ENCODE results near the gene HPS4. TPM values are rescaled to one million over a fixed set of nuclear protein-coding genes. Genes with fewer than 3 reads are reported as not detected.

The HPS4 gene
- total RNA-seq, 1 donor from 2014 or later = 28.1 TPM

- DNase-seq (ENCODE audit: low spot score in 2 of 2) (no peak), FAIRE-seq (no peak)
These were observed 18.4 kb upstream of the HPS4 start for GRCh38 chr22:26501996-26502395.

DNA sequence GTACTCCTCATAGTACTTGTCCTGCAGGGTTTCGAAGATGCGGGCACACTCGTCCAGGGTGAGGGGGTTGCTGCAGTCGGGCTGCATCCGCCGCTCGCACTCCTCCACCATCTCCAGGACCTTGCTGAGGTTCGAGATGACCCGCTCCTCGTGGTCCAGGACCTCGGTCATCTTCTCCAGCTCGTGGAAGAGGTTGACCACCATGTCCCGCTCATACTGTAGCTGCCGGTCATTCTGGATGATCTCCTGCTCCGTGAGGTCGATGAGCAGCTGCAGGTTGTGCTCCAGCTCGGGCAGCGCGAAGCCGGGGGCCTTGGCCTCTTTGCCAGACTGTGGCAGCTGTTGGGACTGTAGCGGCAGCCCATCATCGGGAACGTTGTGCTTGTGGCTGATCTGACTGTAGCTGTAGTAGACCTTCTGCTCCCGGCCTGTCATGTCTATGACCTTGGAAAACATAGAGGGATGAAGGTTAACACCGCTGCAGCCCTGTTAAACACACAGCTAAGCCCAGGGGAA is 15.7 kb upstream of the HPS4 start:
- DNase-seq (ENCODE audit: low spot score in 2 of 2) (no peak), FAIRE-seq (no peak)

DNA sequence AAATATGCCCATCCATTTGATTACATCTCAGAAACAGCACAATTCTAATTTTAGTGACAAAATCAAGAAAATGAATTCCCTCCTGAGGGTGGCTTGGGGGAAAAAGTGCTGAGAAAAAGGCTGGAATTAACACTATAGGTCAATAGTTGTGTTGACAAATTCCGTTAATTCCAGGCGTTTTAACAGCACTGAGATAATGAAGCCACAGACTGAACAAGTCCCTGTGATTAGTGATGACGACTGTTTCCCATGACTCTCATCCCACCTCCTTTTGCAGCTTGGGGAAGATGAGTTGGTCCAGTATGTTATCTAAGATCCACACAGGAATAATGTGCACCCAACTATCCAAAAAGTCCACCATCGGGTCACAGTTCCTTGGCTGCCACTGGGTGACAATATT is 12.9 kb upstream of the HPS4 start:
- DNase-seq (ENCODE audit: low spot score in 2 of 2) = no peak
- no peak for FAIRE-seq

DNA sequence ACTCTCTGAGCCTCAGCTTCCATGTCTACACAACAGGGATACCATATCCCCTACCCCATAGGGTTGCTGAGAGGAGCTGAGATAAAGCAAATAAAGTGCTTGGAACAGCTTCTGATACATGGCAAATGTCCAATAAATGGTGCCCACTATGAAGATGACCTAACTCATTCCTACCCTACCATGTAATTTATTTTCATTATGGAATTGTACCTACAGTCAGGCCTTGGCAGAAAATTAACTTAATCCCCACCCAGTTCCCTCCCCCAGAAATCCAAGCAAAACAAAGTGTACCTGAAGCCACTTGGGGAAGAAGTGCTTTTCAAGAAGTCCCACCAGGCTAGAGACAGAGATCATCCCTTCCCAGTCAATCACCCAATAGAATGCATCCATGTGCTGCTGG is 10.9 kb upstream of the HPS4 start:
- FAIRE-seq = no peak
- DNase-seq (ENCODE audit: low spot score in 2 of 2) = no peak

DNA sequence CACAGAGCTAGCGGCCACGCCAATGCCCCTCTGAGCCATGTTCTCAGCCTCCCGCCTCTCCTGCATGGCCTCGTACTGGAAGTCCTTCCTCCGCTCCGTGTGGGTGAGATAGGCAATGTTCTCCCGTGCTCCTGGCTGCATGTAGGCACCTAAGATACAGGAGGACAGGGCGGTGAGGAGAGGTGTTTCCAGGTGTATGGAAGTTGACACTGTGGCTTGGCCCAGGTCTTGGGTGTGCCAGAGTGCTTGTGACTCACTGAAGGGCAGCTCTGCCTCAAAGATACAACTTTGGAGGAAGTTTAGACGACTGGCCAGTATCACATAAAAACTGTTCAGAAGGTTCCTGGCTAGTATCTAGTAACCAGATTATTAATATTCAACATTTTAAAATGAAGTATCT is 8.6 kb upstream of the HPS4 start:
- DNase-seq (ENCODE audit: low spot score in 2 of 2) (no peak), FAIRE-seq (no peak)

GRCh38 chr22:26489447-26490036 is 6.0 kb upstream of the HPS4 start:
- DNase-seq (ENCODE audit: low spot score in 2 of 2) = no peak

GRCh38 chr22:26487996-26488395 is 4.4 kb upstream of the HPS4 start:
- FAIRE-seq (no peak), DNase-seq (ENCODE audit: low spot score in 2 of 2) (no peak)

More at GRCh38 chr22:26489447-26490036, 6.0 kb upstream of the HPS4 start:
- FAIRE-seq = no peak

DNA sequence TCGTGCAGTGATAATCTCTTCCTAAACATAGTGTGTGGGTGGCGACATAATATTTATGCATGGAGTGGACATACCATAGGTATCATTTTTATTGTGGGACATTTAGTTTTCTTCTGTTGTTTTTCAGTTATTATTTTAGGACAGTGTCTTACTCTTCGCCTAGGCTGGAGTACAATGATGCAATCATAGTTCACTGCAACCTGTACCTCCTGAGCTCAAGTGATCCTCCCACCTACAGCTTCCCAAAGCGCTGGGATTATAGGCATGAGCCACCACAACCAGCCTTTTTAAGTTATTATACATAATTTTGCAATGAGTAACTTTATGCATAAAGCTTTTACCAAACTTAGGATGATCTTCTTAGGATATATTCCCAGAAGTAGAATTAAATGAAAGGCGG is 2.8 kb upstream of the HPS4 start:
- no peak for FAIRE-seq
- no peak for DNase-seq (ENCODE audit: low spot score in 2 of 2)

GRCh38 chr22:26485806-26486390 is 2.3 kb upstream of the HPS4 start:
- no peak for DNase-seq (ENCODE audit: low spot score in 2 of 2)
- FAIRE-seq = no peak

DNA sequence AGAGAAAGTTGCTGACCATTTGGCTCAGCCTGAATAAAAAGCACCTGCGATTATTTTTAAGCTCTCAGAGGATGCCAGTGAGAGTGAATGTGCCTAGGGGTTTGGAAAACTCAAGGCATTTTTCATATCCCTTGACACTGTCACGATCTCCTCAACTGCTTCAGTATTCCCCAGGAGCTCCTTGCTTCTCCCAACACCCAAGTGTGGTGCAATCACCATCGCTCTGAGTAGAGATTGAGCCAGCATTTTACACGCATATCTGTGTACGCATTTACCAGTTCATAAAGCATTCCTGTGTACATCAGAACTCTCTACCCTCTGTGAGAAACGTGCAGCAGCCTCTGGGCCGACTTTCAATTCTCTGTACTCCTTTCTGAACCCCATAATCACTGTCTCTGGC is 1.4 kb upstream of the HPS4 start:
- DNase-seq (ENCODE audit: low spot score in 2 of 2) (no peak), FAIRE-seq (no peak)

DNA sequence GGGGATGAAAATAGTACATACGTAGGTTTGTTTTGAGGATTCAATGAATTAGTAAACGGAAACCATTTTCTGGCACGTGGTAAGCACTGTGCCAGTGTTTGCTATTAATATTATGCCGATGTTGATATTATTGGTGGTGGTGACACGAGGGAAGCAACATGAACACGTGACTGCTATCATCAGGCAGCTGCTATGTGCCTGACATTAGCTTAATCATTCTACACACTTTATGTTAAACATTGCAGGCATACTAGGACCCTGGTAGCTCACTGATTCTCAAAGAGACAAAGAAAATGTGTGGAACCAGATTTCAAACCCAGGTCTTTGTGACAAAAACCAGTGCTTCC is 750 bp upstream of the HPS4 start:
- DNase-seq (ENCODE audit: low spot score in 2 of 2) (no peak), FAIRE-seq (no peak)

GRCh38 chr22:26483043-26483438 is 542 bp downstream of the HPS4 start:
- no peak for FAIRE-seq
- no peak for DNase-seq (ENCODE audit: low spot score in 2 of 2)

DNA sequence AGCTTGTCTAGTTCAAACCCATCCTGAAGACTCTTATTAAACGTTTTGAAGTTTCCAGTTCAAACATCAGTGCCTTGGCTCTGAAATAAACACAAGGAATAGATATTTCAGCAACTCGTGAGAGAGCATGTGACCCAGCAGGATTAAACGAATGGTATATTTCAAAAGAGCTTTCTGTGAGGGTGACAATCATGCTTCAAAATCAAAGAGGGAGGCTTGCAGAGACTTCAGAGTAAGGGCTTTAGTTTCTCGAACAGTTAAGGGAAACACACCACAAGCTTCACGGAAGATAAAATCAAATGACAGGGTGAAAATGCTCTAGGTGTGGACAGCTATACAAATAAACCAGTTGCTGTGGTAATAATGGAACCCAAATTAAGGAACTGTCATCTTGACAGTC is 1.4 kb downstream of the HPS4 start:
- no peak for FAIRE-seq
- DNase-seq (ENCODE audit: low spot score in 2 of 2) = no peak

- DNase-seq (ENCODE audit: low spot score in 2 of 2) (no peak), FAIRE-seq (no peak)
These were observed 1.9 kb downstream of the HPS4 start for GRCh38 chr22:26481694-26482093.

- DNase-seq (ENCODE audit: low spot score in 2 of 2) (no peak), FAIRE-seq (no peak)
These were observed 2.4 kb downstream of the HPS4 start for GRCh38 chr22:26481112-26481693.

DNA sequence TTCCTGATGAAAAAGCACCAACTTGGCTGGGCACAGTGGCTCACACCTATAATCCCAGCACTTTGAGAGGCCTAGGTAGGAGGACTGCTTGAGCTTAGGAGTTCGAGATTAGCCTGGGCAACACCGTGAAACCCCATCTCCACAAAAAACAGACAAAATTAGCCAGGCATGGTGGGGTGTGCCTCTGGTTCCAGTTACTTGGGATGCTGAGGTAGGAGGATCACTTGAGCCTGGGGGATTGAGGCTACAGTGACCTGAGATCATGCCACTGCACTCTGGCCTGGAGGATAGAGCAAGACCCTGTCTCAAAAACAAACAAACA is 3.0 kb downstream of the HPS4 start:
- DNase-seq (ENCODE audit: low spot score in 2 of 2) (no peak), FAIRE-seq (no peak)

DNA sequence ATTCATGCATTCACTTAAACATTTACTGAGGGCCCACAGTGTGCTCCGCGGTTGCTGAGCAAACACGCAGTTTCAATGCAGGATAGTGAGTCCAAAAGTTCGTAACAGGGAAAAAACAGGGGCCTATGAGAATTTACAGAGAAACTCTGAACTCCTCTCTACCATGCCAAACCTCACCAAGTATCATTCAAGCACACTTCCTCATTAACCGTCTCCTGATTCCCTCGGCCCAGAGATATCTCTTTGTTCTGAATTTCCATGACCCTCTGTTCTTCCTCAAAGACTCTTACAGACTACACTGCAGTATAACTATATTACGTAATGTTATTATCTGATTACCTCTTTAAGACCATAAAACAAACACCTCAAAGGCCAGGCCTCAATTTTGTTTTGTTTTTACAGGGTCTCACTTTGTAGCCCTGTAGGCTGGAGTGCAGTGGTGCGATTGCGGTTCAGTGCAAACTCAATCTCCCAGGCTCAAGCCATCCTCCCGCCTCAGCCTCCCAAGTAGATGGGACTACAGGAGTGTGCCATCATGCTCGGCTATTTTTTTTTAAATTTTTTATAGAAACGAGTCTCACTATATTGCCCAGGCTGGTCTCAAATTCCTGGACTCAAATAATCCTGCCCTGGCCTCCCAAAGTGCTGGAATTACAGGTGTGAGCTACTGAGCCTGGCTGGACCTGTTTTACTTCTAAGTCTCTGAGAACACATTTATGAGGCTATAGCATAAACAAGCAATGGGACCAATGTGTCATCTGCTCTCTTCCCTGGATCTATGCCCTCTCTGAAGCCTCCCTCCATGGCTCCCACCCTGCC is 3.6 kb downstream of the HPS4 start:
- DNase-seq (ENCODE audit: low spot score in 2 of 2) (no peak), FAIRE-seq (no peak)

GRCh38 chr22:26479043-26479791 is 4.4 kb downstream of the HPS4 start:
- FAIRE-seq = no peak
- no peak for DNase-seq (ENCODE audit: low spot score in 2 of 2)

DNA sequence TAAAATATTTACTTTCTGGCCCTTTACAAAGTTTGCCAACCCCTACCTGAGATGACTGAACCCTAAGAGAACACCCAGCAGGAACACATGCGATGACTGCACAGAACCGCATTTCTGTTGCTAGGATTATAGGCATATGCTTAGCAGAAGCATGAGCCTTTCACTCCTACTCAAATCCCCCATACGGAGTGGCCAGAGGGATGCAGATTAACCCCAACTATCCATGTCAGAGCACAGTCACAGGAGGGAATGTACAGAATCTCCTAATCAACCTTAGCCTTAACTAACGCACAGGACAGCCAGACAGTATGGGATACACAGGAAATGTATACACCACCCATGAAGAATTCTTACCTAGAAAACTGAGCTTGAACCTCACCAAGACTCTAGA is 6.2 kb downstream of the HPS4 start:
- FAIRE-seq (no peak), DNase-seq (ENCODE audit: low spot score in 2 of 2) (no peak)

GRCh38 chr22:26476705-26477340 is 6.8 kb downstream of the HPS4 start:
- FAIRE-seq (no peak), DNase-seq (ENCODE audit: low spot score in 2 of 2) (no peak)

Measured in frontal cortex (tissue), 4 donors.